Stimulated activated CD4-positive, alpha-beta T cell treated with anti-CD3 and anti-CD28 coated beads, TNF-alpha, amount 100 ng/mL, for 4 hours (primary cell): ENCODE data around the gene NAB1.

ENCODE experiments used
- DNase-seq, 3 experiments: peaks; one replicate each; pipeline ENCODE4 v3.0.0-alpha.2; 2020; ENCODE audit warnings: low read depth in 3 of 3

NAB1 gene

DNA sequence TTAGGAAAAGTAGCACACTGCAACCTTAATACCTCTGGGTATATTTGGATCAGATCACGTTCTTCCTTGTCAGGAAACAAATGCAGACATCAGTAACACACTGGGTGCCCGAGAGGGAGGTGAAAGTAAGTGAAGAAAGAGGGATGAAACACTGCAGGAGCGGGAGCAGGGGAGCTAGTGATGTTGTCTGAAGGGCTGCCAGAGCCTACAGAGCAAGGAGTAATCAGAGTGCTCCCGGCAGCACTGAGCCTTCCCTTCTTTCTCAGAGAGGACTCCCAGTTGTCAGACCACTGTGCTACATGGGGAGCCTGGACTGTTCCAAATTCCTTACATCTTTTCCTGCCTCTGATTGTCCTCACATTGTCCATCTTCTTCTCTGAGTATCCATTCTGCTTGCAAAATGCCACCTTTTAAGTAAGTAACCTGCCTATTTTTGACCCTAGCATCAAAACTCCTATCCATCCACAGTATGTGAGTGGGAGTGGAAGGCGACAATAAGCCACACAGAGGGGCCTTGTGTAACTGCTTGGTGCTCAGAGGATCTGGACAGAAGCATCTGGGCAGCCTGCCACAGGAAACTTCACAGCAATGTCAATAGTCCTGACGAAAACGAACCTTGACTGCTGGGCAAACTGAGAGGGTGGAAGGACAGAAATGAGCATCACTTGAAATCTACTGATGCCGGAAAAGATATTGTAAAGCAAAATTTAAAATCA lies 10.8 kb upstream of the NAB1 start:
- DNase-seq, result no peak

DNA sequence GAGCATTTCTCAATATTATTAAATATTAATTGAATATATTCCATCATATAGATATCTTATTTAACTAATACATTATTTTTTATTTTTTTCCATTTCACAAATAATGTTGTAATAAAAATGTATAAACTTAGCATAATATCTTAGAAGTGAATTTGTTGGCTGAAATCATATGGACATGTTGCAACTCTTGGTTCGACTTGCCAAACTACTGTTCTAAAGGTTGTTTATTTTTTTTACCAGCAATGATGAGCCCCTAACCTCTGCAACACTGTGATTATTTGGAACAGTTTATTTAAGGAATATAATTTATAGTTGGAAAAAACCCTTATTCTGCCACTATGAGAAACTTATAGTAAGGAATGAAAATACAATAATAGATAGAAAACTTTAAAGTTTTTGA lies 8.8 kb upstream of the NAB1 start:
- no peak for DNase-seq

GRCh38 chr2:190641469-190641868 lies 7.4 kb upstream of the NAB1 start:
- DNase-seq, result no peak

- DNase-seq, result no peak
Observed at GRCh38 chr2:190646780-190647522, 1.9 kb upstream of the NAB1 start.

DNA sequence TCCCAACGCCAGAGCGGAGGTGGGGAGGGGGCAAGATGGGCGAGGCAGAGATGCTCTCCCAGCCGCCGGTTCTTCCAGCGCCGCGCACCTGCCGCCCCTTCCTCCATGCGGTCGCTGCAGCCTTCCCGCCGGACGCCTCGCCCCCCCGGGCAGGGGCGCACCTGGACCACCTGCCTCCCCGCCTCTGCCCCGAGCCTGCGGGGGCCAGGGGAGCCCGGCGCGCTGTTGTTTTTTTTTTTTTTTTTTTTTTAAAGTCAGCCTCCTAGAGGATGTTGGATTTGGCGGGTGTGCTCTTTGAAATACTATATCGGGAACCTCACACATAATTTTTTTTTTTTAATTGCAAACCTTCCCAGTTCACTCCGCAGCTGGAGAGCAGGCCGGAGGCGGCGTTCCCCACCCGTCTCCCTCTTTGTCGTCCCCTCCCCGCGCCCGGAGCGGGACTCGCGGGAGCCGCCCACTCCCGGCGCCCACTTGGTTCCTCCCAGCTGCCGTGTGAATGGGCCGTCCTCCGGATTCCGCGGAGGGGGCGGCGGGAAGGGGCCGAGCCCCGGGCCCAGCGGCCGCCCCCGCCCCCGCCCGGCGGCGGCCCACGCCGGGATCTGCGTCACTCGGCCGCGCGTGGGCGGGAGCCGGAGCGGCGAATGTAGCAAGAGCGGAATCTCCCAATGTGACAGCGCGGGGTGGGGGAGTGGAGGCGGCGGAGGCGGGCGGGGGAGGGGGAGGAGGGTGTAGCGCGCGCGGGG lies 421 bp upstream of the NAB1 start:
- peak; percentile 75 to 91 (median 83) for DNase-seq

DNA sequence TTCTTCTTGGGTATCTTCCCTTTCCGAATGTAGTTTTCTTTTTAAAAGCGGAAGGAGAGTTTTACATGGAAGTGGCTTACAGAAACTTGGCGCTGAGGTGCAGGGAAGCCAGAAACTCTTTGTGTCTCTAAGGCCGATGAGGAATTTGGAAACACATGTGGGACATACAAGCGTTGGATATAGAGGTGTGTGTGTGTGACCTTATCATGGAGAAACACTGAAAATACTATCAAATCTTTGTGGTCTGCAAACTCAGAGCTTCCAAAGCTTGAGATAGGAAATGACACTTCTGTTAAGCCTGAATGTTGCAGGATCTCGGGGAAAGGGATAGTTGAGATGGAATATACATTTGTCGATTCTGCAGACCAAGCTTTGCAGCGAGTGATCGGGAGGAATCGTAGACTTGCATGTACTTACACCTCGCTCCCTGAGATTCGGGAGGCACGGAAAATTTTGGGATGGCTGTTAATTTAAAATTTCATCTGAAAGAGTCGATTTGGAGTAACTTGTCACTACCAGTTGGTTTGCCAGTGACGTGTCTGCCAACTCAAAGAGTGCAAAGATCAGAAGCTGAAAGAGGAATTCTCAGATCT lies 1.0 kb downstream of the NAB1 start:
- no peak for DNase-seq

GRCh38 chr2:190651413-190651812 lies 2.5 kb downstream of the NAB1 start:
- DNase-seq, result no peak

- DNase-seq, result no peak
Observed at GRCh38 chr2:190653231-190653630, 4.3 kb downstream of the NAB1 start.

- DNase-seq, result no peak
Observed at GRCh38 chr2:190653931-190654330, 5.0 kb downstream of the NAB1 start.

DNA sequence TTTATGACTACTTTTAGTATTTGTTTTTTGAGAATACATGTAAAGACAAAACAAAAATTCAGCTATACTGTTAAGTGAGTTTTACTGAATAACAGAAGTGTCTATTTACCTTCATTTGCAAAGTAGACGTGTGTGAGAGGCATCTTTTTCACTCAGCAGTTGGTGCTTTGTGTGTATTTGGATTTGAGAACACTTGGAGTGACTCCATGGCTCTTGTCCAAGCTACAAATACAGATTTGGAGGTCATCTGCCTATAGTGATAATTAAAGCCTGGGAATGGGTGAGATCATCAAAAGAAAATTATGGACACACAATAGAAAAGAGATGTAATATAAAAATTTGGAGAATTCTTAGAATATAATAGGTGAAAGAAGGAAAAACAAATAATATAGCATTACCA lies 6.2 kb downstream of the NAB1 start:
- DNase-seq, result no peak

GRCh38 chr2:190655570-190655969 lies 6.7 kb downstream of the NAB1 start:
- no peak for DNase-seq

GRCh38 chr2:190656301-190656700 lies 7.4 kb downstream of the NAB1 start:
- no peak for DNase-seq

- no peak for DNase-seq
Observed at GRCh38 chr2:190657474-190658255, 8.8 kb downstream of the NAB1 start.

DNA sequence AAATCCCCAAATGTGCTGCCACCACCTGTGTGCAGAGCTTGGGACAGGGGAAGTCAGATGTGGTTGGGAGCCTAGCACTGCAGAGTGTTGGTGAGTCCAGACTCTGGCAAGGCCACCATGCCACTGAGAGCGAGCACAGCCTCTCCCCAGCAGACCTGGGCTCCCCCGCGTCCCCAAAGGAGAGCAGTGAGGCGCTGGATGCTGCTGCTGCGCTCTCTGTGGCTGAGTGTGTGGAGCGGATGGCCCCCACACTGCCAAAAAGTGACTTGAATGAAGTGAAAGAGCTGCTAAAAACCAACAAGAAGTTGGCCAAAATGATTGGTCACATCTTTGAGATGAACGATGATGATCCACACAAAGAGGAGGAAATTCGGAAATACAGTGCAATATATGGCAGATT lies 10.7 kb downstream of the NAB1 start:
- DNase-seq, result no peak

- DNase-seq, result no peak
Observed at GRCh38 chr2:190662754-190663153, 13.9 kb downstream of the NAB1 start.

- no peak for DNase-seq
Observed at GRCh38 chr2:190663348-190663747, 14.5 kb downstream of the NAB1 start.

- no peak for DNase-seq
Observed at GRCh38 chr2:190663839-190664238, 15.0 kb downstream of the NAB1 start.

GRCh38 chr2:190664240-190664639 lies 15.4 kb downstream of the NAB1 start:
- no peak for DNase-seq

- DNase-seq, result no peak
Observed at GRCh38 chr2:190666895-190667294, 18.0 kb downstream of the NAB1 start.

GRCh38 chr2:190668892-190669291 lies 20.0 kb downstream of the NAB1 start:
- DNase-seq, result no peak

DNA sequence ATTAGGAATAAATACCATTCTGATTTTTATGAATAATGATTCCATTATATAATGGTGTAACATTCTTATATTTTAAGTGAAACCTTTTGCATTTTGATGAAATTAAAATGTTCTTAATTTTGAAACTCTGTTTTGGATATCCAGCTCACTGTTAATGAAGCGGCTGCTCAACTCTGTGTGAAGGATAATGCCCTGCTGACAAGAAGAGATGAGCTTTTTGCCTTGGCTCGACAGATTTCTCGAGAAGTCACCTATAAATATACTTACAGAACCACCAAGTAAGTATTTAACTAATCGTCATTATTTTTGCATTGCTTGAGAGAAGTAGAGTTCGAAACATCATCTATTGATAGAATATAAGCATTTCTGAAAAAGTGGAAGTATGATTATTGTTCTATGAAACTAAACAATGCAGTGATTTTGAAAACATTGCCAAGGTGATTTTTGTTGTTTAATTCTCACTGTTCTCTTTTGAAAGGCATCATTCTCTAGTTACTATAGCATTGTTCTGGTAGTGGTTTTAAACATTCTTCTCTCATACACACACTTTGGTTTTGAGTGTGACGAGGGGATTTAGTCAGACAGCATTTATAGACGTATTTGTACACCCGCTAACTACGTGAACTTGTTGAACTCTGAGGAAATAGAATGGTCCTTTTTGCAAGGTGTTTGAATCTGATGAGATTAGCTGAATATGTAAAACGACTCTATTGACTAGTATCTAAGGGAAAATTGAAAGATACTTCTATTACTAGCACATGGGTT lies 21.5 kb downstream of the NAB1 start:
- no peak for DNase-seq
